ENCODE measurements around the gene WFDC2.

The WFDC2 gene

GRCh38 chr20:45510242-45510862, 40.8 kb downstream of the WFDC2 start:
- no peak overlapping the region for H3K4me3 ChIP-seq (ENCODE audit: insufficient read depth, low read length, poor library complexity, severe bottlenecking)
- H3K27me3 ChIP-seq (ENCODE audit: low read length), result no peaks in the 10 kb centered on the region
- no peaks in the 10 kb centered on the region for H3K36me3 ChIP-seq (ENCODE audit: low read length)
- H3K27ac ChIP-seq (ENCODE audit: low read depth, low read length), result no peak overlapping the region
- H3K9ac ChIP-seq (ENCODE audit: low read length), result no peak overlapping the region
- TF ChIP-seq CTCF (IDR thresholded peaks at IDR 0.05; ENCODE audit: insufficient read depth, low read length, poor library complexity, severe bottlenecking), result no peak
- no peak for TF ChIP-seq EZH2phosphoT487 (conservative IDR thresholded peaks at IDR 0.05; ENCODE audit: low read length)
- no peaks in the 10 kb centered on the region for H3K9me2 ChIP-seq (replicated peaks; ENCODE audit: insufficient read depth, low read length)
- no peaks in the 10 kb centered on the region for H3F3A ChIP-seq (ENCODE audit: insufficient read depth)
- no peaks in the 10 kb centered on the region for H4K20me1 ChIP-seq (ENCODE audit: low read depth, low read length)
- H3K79me2 ChIP-seq (ENCODE audit: insufficient read depth, low read length), result no peaks in the 10 kb centered on the region
- H3K9me3 ChIP-seq (ENCODE audit: insufficient read depth, low read length), result no peaks in the 10 kb centered on the region
- no peak overlapping the region for H2AFZ ChIP-seq (ENCODE audit: low read depth, low read length, severe bottlenecking)
- H3K4me2 ChIP-seq (ENCODE audit: low read depth, low read length, poor library complexity, severe bottlenecking), result no peak overlapping the region

GRCh38 chr20:45515147-45515913, 45.8 kb downstream of the WFDC2 start, which contains the start of gene SPINT3:
Gene SPINT3 (minus strand): TSS chr20:45515622. CDS start chr20:45515608, 14 bp downstream.
- no peak within 1 kb of the TSS for H2AFZ ChIP-seq (ENCODE audit: low read depth, low read length, severe bottlenecking)
- no peaks in the 10 kb centered on the region for H3K79me2 ChIP-seq (ENCODE audit: insufficient read depth, low read length)
- H3F3A ChIP-seq (ENCODE audit: insufficient read depth), result no peaks in the 10 kb centered on the region
- no peaks in the 10 kb centered on the region for H3K9me2 ChIP-seq (replicated peaks; ENCODE audit: insufficient read depth, low read length)
- no peak within 1 kb of the TSS for H3K9ac ChIP-seq (ENCODE audit: low read length)
- H3K9me3 ChIP-seq (ENCODE audit: insufficient read depth, low read length), result no peaks in the 10 kb centered on the region
- H3K36me3 ChIP-seq (ENCODE audit: low read length), result no peaks in the 10 kb centered on the region
- no peak within 1 kb of the TSS for H3K4me3 ChIP-seq (ENCODE audit: insufficient read depth, low read length, poor library complexity, severe bottlenecking)
- TF ChIP-seq EZH2phosphoT487 (conservative IDR thresholded peaks at IDR 0.05; ENCODE audit: low read length) (no peak), CTCF (IDR thresholded peaks at IDR 0.05; ENCODE audit: insufficient read depth, low read length, poor library complexity, severe bottlenecking) (no peak)
- H4K20me1 ChIP-seq (ENCODE audit: low read depth, low read length), result no peaks in the 10 kb centered on the region
- no peak within 1 kb of the TSS for H3K27ac ChIP-seq (ENCODE audit: low read depth, low read length)
- H3K27me3 ChIP-seq (ENCODE audit: low read length), result no peaks in the 10 kb centered on the region
- no peak within 1 kb of the TSS for H3K4me2 ChIP-seq (ENCODE audit: low read depth, low read length, poor library complexity, severe bottlenecking)

GRCh38 chr20:45518282-45518681, 48.7 kb downstream of the WFDC2 start:
- H3K79me2 ChIP-seq (ENCODE audit: insufficient read depth, low read length), result no peaks in the 10 kb centered on the region
- no peaks in the 10 kb centered on the region for H3K27me3 ChIP-seq (ENCODE audit: low read length)
- H3K4me3 ChIP-seq (ENCODE audit: insufficient read depth, low read length, poor library complexity, severe bottlenecking), result no peak overlapping the region
- no peaks in the 10 kb centered on the region for H3K36me3 ChIP-seq (ENCODE audit: low read length)
- H3K4me2 ChIP-seq (ENCODE audit: low read depth, low read length, poor library complexity, severe bottlenecking), result no peak overlapping the region
- no peaks in the 10 kb centered on the region for H3K9me2 ChIP-seq (replicated peaks; ENCODE audit: insufficient read depth, low read length)
- no peaks in the 10 kb centered on the region for H3F3A ChIP-seq (ENCODE audit: insufficient read depth)
- no peak for TF ChIP-seq CTCF (IDR thresholded peaks at IDR 0.05; ENCODE audit: insufficient read depth, low read length, poor library complexity, severe bottlenecking)
- TF ChIP-seq EZH2phosphoT487 (conservative IDR thresholded peaks at IDR 0.05; ENCODE audit: low read length), result no peak
- no peaks in the 10 kb centered on the region for H4K20me1 ChIP-seq (ENCODE audit: low read depth, low read length)
- H3K9ac ChIP-seq (ENCODE audit: low read length), result no peak overlapping the region
- no peak overlapping the region for H2AFZ ChIP-seq (ENCODE audit: low read depth, low read length, severe bottlenecking)
- H3K27ac ChIP-seq (ENCODE audit: low read depth, low read length), result no peak overlapping the region
- no peaks in the 10 kb centered on the region for H3K9me3 ChIP-seq (ENCODE audit: insufficient read depth, low read length)

Data from SU-DHL-6 (cell line).